M059J (cell line): ENCODE data around the gene RFWD3. TPM values are rescaled to one million over a fixed set of nuclear protein-coding genes. Genes with fewer than 3 reads are reported as not detected.

Source experiments
- DNase-seq: peaks from one replicate; pipeline ENCODE4 v3.0.0-alpha.2; 2012; ENCODE audit warnings: low read depth
- total RNA-seq: library from RNA; depleted of rRNA; stranded (reverse); fragments of >200 nt; shearing (Covaris generic); gene quantifications from 2 replicates; pipeline ENCODE4 v1.2.3, GENCODE V29; 2014

The RFWD3 gene
- total RNA-seq, 1 experiment from 2014 or later = 68.9 TPM

DNA sequence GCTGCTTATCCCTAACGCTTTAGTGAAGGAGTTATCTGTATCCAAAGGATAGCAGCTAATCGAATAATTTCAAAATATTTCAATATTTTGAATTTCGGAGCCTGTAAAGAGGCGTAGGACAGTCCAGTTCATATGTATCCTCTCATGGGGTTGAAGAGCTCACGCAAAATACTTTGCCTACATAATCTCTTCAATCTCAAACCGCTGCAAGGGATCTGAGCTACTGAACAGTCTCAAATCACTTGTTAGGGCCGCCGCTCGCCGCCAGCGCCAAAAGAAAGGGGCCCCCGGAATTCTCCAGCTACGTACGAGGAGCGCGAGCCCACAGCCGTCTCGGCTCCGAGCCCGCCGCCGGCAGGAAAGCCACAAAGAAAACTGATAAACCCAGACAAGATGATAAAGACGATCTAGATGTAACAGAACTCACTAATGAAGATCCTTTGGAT lies 601 bp upstream of the RFWD3 start:
- peak; percentile 50 for DNase-seq

DNA sequence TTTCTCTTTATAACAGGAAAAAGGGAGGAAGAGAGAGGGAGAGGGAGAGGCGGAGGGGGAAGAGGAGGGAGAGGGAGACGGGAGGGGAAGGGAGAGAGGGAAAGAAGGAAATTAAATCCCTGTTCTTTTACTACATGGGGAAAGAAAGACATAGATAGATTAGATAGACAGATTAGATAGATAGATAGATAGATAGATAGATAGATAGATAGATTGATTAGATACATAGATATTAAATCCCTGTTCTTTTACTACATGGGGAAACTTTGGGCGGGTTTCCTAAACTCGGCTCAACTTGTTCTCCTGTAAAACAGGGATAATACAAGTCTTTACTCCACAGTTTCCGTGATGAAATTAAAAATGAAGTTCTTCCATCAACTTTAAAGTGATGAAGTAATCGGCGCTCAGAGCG lies 661 bp downstream of the RFWD3 start:
- DNase-seq = no peak

DNA sequence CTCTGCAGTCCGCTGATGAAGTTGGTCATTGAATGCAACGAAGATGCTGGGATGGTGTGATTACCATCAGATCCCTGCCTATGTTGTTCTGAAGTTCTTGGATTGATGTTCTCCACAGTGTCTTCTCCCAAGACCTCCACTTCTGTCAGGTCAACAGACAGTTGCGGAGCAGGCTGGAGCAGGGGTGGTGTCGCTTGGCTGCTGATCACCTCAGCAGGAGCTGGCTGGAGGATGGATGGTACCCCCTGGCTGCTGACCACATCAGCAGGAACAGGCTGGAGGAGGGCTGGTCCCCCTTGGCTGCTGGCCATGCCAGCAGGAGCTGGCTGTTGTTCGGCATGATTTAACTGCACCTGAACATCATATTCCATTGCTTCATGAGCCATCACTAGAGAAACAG lies 5.6 kb downstream of the RFWD3 start:
- DNase-seq = no peak

- DNase-seq = no peak
Observed at GRCh38 chr16:74660383-74660782, 6.3 kb downstream of the RFWD3 start.

- no peak for DNase-seq
Observed at GRCh38 chr16:74659041-74659440, 7.6 kb downstream of the RFWD3 start.

- no peak for DNase-seq
Observed at GRCh38 chr16:74657870-74658642, 8.6 kb downstream of the RFWD3 start.

- DNase-seq = no peak
Observed at GRCh38 chr16:74654536-74655050, 12.1 kb downstream of the RFWD3 start.

DNA sequence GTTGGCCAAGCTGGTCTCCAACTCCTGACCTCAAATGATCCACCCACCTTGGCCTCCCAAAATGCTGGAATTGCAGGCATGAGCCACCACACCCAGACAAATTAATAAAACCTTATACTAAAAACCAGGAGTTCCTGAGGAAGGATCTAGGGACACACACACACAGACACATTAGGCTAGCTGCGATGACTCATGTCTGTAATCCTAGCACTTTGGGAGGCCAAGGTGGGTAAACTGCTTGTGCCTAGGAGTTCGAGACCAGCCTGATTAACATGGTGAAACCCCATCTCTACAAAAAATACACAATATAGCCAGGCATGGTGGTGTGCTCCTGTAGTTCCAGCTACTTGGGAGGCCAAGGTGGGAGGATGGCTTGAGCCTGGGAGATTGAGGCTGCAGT lies 13.8 kb downstream of the RFWD3 start:
- peak; percentile 56 for DNase-seq

DNA sequence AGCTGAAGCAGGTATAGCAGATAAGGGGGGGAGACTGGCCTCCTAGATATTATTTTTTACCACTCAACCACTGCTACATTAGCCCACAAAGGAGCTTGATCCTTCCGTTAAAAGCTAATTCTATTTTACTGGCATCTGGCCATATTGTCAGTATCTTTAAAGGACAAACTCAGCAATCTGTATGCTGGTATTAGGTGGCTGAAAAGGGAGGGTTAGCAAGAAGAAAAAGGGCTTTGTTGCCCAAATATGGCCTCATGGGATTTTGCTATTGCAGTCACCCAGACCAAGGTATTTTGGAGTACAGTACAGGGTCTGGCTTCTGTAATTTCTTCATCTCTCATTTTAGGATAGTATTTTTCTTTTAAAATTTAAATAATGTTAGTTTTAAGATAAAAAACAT lies 14.4 kb downstream of the RFWD3 start:
- no peak for DNase-seq

- DNase-seq = no peak
Observed at GRCh38 chr16:74651841-74652240, 14.8 kb downstream of the RFWD3 start.

DNA sequence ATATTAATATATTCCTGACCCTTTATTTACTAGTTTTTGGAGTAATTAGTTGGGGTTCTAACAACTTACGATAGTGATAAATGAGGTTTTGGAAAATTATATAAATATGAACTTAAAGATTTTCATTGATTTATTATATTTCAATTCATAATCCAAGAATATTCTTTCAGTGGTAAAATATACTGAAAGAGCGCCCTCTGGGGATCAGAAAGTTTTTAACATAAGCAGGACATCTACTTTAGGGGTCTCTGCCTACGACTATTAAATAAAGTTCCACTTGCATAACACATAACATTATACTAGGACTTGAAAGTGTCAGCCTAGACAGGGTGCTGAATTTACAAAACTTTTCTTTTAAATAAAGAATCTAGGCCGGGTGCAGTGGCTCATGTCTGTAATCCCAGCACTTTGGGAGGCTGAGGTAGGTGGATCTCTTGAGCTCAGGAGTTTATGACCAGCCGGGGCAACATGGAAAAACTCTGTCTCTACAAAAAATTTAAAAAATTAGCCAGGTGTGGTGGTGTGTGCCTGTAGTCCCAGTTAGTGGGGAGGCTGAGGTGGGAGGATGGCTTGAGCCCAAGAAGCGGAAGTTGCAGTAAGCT lies 15.6 kb downstream of the RFWD3 start:
- no peak for DNase-seq

DNA sequence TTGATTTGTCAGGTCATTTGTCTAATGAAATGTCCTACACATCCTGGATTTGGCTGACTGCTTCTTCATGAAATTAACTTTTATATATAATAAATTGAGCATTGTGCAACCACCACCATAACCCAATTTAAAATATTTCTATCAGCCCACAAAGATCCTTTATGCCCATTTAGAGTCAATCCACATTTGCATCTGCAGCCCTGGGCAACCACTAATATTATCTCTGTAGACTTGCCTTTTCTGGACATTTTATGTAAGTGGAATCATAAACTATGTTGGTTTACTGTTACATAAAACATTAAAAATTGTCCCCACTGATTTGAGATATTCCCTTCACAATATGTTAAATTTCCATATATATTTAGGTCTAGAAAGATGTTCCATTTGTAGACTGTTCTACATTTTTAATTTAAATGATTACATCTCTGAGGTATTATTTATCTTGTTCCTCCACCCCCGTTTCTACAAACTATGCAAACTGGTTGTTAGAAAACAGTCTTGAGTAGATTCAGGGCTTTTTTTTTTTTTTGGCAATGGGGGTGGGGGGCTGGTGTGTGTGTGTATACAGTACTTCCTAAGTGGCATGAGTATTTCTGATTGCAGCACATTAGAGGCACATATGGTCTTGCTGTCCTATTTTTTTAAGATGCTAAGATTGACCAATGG lies 16.7 kb downstream of the RFWD3 start:
- DNase-seq = no peak

- no peak for DNase-seq
Observed at GRCh38 chr16:74641969-74642368, 24.7 kb downstream of the RFWD3 start.

GRCh38 chr16:74637742-74638453 lies 28.8 kb downstream of the RFWD3 start:
- no peak for DNase-seq

DNA sequence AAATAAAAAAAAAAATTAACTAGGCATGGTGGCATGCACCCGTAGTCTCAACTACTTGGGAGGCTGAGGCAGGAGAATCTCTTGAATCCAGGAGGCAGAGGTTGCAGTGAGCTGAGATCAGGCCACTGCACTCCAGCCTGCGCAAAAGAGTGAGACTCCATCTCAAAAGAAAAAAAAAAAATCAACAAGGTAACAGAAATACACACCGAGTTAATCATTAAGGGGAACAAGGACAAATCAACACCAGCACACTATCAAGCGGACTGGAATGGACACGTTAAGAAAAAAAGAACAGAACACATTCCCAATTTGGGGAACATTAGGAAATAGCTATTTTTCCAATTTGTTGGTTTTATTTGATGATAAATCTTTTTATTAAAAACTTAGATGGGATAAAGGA lies 31.4 kb downstream of the RFWD3 start:
- no peak for DNase-seq

- DNase-seq = no peak
Observed at GRCh38 chr16:74633686-74634085, 33.0 kb downstream of the RFWD3 start.

GRCh38 chr16:74627506-74628220 lies 39.0 kb downstream of the RFWD3 start:
- DNase-seq = no peak

- no peak for DNase-seq
Observed at GRCh38 chr16:74626741-74627416, 39.8 kb downstream of the RFWD3 start.

- no peak for DNase-seq
Observed at GRCh38 chr16:74625500-74626350, 41.0 kb downstream of the RFWD3 start.

- DNase-seq = no peak
Observed at GRCh38 chr16:74623839-74624235, 42.8 kb downstream of the RFWD3 start.
